Mesenteric fat pad (tissue), 1 donor: ENCODE measurements around the gene LY6G5B. TPM values are rescaled to one million over a fixed set of nuclear protein-coding genes. Genes with fewer than 3 reads are reported as not detected.

Experiments
- DNase-seq: peaks from one replicate; pipeline ENCODE4 v3.0.0-alpha.2; 2020; ENCODE audit warnings: low spot score
- total RNA-seq: library from RNA; stranded (reverse); fragmentation: NEBNext Ultra II Directional; extraction: Animal tissue kit (Norgen Biotek cat#: 25700); gene quantifications from one replicate; pipeline ENCODE4 v1.2.1, GENCODE V29; 2021
- donor health status: DM: yes; HTN: yes; CAD: no.

Gene LY6G5B
- total RNA-seq, 1 donor from 2014 or later = 15.5 TPM

- no peak for DNase-seq
These were observed 7.6 kb upstream of the LY6G5B start for GRCh38 chr6:31662124-31662723.

DNA sequence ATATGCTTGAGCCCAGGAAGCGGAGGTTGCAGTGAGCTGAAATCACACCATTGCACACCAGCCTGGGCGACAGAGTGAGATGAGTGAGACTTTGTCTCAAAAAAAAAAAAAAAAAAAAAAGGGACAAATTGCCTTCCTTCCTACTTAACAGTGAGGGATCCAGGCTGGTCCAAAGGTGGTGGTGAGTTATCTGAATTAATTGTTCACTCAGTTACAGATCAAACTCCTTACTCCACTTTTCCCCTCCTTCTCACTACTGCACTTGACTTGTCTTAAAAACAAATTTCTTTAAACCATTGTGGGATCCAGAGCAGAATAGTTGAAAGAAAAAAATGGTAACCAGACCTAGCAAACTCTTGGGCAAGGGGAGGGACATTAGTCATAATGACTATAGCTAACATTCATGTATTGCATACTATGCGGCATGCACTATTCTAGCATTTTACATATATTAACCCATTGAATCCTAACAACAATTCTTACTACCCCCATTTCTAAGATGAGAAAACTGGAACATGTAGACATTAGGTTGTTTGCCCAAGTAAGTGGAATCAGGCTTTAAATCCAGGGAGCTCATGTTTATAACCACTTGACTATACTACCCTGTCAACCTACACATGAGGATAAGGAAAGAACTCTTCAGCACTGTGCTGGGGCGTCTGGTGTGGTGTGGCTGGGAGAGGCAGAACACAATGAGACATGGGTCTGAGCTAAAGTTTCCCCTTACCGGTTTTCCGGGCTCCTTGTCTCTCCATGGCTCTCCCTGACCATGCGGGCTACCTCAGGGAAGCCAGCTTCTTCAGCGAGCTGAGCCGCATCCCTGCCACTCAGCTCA lies 6.4 kb upstream of the LY6G5B start:
- no peak for DNase-seq

GRCh38 chr6:31663961-31664789 lies 5.6 kb upstream of the LY6G5B start:
- no peak for DNase-seq

- peak; percentile 93 for DNase-seq
These were observed 4.8 kb upstream of the LY6G5B start, which contains the start of gene GPANK1 for GRCh38 chr6:31664790-31665500. TSS of gene GPANK1 (minus strand) at chr6:31664997. CDS start at chr6:31664478, 519 bp downstream.

GRCh38 chr6:31665501-31666336 lies 4.1 kb upstream of the LY6G5B start, which contains the start of gene CSNK2B:
TSS of gene CSNK2B (plus strand) at chr6:31666080. CDS start at chr6:31666832, 752 bp downstream.
- DNase-seq = peak; percentile 98

DNA sequence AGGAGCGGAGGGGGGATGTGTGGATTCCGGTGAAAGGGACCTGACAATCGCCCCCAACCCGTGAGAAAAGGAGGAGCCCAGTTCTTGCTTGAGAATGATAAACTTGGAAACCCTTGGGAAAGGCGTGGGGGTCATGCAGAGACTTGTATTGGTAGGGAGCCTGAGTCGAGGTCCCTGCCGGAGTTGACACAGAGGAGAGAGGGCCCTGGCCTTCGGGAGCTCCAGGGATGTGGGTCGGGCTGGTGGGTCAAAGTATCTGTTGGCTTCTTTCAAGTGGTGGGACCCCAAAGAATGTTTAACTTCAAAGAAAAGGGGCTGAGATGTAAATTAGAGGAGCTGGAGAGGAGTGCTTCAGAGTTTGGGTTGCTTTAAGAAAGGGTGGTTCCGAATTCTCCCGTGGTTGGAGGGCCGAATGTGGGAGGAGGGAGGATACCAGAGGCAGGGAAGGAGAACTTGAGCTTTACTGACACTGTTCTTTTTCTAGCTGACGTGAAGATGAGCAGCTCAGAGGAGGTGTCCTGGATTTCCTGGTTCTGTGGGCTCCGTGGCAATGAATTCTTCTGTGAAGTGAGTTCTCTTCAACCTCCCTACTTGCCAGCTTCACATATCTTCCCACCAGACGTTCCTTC lies 3.3 kb upstream of the LY6G5B start:
- DNase-seq = no peak

DNA sequence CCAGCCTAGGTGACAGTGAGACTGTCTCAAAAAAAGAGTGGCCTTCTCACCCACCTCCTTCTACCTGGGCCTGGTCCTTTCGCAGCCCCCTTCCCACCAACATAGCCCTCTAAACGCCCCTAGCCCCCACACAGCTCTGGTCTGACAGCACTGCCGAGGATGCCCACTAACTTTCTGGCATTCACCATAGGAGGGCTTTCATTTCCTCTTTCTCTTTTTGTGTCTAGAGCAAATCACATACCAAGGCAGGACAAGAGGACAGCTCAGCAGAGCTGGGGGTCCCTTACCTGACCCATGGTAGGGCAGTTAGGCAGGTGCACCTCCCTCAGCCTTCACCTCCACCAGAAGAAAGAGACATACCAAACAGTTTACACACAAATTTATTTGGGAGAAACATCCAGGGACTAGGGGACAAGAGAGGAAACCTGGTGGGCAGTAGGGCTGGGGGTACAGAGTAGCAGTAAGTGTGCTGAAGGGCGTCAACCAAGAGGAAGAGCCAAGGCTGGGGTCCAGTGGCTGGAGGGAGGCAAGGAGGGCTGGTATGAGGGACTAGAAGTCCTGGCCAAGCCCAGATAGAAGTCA lies 6.6 kb downstream of the LY6G5B start:
- DNase-seq = no peak

DNA sequence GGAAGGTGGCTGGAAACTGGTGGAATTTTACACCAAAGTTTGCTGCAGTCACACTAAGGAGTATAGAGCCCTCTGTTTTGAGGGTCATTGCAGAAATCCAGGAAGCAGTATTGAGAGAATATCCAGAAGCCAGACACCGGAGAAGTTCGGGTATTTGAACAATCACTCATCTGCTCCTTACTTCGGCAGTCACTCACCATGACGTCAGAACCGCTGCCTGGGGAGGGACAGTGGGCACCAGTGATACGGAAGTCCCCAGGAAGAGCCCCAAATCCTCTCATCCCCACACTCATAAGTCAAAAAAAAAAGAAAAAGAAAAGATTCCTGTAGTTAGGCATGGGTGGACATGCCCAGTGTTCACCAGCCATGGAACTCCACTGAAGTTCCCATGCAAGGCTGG lies 7.1 kb downstream of the LY6G5B start:
- no peak for DNase-seq

GRCh38 chr6:31677955-31678354 lies 8.2 kb downstream of the LY6G5B start:
- DNase-seq = no peak

DNA sequence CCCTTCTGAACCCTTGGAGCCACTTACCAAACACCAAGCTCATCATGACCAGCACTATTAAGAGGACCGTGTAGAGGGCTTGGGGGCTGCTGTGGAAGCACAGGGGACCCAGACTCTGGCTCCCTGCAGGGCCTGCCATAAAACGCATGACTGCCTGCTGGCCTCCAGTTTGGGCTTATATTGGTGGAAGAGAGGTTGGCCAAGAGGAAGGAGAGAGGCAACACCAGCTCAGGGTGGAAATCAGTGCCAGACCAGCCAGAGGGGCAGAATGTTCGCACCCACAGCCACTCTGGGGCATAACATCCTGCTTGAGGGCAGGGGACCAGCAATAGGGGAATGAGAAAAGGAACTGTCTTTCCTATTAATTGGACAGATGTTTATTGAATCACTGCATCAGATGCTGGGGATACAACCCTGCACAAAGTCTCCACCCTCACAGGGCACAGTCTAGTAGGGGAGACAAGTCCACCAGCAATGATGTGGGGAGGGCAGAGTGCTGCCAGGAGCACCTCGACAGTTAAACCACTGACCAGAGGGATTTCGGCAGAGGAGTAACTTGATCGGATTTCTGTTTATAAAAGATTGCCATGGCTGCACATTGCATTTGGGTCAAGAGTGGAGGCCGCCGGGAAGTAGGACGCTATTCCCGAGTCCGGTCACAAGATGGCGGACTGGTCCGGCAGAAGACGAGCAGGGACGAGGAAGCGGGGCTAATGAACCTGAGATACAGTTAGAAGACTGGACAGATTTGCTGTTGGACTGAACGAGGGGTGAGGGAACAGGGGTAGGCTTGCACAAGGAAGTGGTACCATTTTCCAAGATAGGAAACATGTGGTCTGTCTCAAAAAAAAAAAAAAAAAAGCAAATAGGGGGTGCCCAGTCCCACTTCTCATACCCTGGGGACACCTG lies 10.7 kb downstream of the LY6G5B start, which contains the start of gene LY6G5C:
Gene LY6G5C (minus strand): TSS at position 842 of the 909 bp plus-strand sequence. CDS start 694 bp downstream, at position 148.
- DNase-seq = no peak

DNA sequence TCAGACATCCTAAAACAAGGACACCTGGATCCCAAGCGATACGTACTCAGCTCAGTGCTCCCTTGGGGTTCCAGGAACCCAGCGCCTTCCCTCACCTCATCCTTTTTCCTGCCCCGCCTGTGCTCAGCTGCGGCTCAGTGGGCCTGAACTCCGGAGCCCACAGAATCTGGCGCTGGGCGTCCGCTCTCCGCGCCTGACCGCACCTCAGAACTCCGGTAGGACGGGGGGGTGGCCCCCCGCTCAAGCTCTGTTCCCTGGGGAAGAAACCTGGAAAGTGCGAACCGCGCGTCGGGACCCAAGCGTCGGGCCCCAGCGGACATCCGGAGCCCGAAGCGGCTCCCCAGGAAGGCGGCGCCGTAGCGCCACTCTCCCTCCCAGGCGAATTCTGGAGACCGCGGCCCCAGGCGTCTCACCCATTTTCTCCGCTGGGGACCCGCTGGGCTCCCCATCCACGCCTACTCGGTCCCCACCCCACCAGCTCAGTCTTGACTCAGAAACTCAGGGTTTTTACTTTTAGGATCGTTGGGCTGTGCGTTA lies 11.4 kb downstream of the LY6G5B start:
- peak; percentile 91 for DNase-seq

DNA sequence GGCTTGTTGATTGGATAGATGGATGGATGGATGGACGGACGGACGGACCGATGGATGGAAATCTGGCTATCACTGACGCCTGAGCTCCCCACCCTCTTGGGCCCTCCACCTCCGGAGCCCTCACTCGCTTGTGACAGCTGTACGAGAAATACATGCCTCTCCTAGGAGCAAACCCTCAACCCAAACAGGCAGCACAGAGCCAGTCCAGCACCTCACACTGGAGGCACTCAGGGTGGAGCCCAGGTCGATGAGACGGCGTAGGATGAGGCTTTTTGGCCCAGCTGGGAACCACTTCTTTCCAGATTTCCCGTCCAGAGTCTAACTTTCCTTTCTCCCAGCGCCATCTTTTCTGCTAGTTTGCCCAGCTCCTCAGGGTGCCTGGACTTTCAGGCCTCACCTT lies 13.8 kb downstream of the LY6G5B start:
- DNase-seq = no peak

DNA sequence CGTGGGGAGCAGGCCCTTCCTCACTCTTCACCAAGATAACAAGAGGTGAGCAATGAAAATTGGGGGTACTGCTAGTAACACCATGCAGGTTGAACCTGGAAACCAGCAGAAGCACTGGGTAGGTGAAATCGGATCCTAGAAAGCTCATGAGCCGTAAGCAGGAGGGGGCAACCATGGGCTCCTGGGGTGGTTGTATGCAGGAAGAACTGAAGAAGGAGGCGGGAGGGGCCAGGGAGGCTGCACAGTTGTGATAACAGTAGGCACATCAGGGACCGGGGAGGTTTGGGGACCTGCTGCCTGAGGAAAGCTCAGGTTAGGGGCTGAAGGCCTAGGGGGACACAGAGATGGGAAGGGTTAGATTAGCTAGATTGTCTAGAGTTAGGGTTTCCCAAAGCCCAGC lies 16.7 kb downstream of the LY6G5B start:
- DNase-seq = no peak

GRCh38 chr6:31687321-31687720 lies 17.5 kb downstream of the LY6G5B start:
- DNase-seq = no peak

DNA sequence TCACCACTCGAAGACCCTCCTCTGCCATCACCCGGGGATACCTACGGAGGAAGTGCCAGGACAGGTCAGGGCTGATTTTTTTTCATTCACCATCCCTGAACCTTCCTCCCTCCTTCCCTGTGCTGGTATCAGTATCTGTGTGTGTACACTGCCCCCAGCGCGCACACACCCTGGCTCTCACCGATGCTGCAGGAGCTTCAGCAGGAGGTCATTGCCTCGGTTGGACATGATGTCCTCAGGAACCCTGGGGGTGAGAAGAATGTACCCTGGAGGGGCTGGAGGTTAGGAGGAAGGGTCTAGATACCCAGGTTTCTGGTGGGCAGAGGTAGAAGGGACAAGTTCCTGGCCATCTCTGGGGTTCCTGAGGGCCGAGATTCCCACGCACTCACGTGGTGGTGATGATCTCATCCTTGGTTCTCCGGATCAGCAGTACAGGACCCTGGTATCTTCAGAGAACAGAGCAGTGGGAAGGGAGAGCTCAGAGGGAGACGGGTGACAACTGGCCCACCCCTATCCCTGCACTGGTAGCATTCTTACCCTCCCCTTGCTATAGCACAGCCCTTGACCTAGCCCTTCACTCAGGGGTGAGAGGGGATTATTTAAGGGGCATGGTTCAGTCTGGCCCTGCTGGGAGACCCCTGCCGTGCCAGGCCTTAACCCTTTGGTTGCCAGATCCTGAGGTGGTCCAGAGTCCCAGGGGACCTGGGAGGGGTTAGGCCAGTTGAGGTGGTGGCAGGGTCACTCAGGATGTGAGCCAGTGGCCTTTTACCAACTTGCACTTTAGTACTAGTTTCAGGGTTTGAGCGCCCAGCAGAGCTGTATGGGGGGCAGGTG lies 18.3 kb downstream of the LY6G5B start:
- no peak for DNase-seq

GRCh38 chr6:31689249-31690110 lies 19.7 kb downstream of the LY6G5B start:
- no peak for DNase-seq
